Left ventricle myocardium inferior (tissue), 1 donor: Measurements from ENCODE around the gene SP3. TPM values are rescaled to one million over a fixed set of nuclear protein-coding genes. Genes with fewer than 3 reads are reported as not detected.

Source experiments
- DNase-seq: peaks from one replicate; pipeline ENCODE4 v3.0.0-alpha.2; 2020
- H3K27ac ChIP-seq: fragments of 200-600 bp; replicated peaks from 2 replicates; pipeline ENCODE4 v1.8.0; 2021
- H3K27me3 ChIP-seq: fragments of 200-600 bp; 2 replicates; pipeline ENCODE4 v1.8.0; 2021; ENCODE audit warnings: low read depth
- H3K36me3 ChIP-seq: fragments of 200-600 bp; 2 replicates; pipeline ENCODE4 v1.8.0; 2021
- H3K4me1 ChIP-seq: fragments of 200-600 bp; 2 replicates; pipeline ENCODE4 v1.8.0; 2021
- H3K4me3 ChIP-seq: fragments of 200-600 bp; 2 replicates; pipeline ENCODE4 v1.8.0; 2021; ENCODE audit warnings: mild to moderate bottlenecking, moderate library complexity
- H3K9me3 ChIP-seq: fragments of 200-600 bp; replicated peaks from 2 replicates; pipeline ENCODE4 v1.8.0; 2021
- intact Hi-C: fragments of 100-400 bp; cut with micrococcal nuclease; formaldehyde crosslinking; loops from one replicate; pipeline ENCODE4 v1.11.0; 2022
- total RNA-seq: library from RNA; stranded (reverse); fragmentation: NEBNext Ultra II Directional; extraction: Animal tissue kit (Norgen Biotek cat#: 25700); gene quantifications from one replicate; pipeline ENCODE4 v1.2.1, GENCODE V29; 2021
- TF ChIP-seq, protein P1 (sequence below): fragments of 200-600 bp; IDR thresholded peaks from 2 replicates; pipeline ENCODE4 v1.8.0; 2021; ENCODE audit warnings: antibody characterized with exemption, mild to moderate bottlenecking, borderline replicate concordance
- donor health status: DM: no; HTN: yes; CAD: no; lungs with severe emphysema.

SP3 gene
- total RNA-seq, 1 donor from 2014 or later: 32.1 TPM

- no peak for DNase-seq
- Histone ChIP-seq H3K36me3 (no peaks in the 10 kb centered on the region), H3K4me1 (peaks cover 8% of the 10 kb centered on the region), H3K27ac (no peak overlapping the region), H3K9me3 (no peaks in the 10 kb centered on the region), H3K4me3 (no peak overlapping the region), H3K27me3 (peaks cover 40% of the 10 kb centered on the region)
- intact Hi-C loops: no loop called here
- TF ChIP-seq, protein P1, sequence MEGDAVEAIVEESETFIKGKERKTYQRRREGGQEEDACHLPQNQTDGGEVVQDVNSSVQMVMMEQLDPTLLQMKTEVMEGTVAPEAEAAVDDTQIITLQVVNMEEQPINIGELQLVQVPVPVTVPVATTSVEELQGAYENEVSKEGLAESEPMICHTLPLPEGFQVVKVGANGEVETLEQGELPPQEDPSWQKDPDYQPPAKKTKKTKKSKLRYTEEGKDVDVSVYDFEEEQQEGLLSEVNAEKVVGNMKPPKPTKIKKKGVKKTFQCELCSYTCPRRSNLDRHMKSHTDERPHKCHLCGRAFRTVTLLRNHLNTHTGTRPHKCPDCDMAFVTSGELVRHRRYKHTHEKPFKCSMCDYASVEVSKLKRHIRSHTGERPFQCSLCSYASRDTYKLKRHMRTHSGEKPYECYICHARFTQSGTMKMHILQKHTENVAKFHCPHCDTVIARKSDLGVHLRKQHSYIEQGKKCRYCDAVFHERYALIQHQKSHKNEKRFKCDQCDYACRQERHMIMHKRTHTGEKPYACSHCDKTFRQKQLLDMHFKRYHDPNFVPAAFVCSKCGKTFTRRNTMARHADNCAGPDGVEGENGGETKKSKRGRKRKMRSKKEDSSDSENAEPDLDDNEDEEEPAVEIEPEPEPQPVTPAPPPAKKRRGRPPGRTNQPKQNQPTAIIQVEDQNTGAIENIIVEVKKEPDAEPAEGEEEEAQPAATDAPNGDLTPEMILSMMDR: no peak
These were observed 102.5 kb downstream of the SP3 start for GRCh38 chr2:173862612-173863217.

GRCh38 chr2:173860566-173860965 is 104.6 kb downstream of the SP3 start:
- intact Hi-C loops: no loop called here
- peaks cover 2% of the 10 kb centered on the region for H3K4me1 ChIP-seq
- H3K36me3 ChIP-seq: no peaks in the 10 kb centered on the region
- H3K27ac ChIP-seq: no peak overlapping the region
- DNase-seq: no peak
- H3K4me3 ChIP-seq: no peak overlapping the region
- no peaks in the 10 kb centered on the region for H3K9me3 ChIP-seq
- TF ChIP-seq, protein P1: no peak
- H3K27me3 ChIP-seq: peaks cover 28% of the 10 kb centered on the region

GRCh38 chr2:173860082-173860481 is 105.1 kb downstream of the SP3 start:
- TF ChIP-seq, protein P1: no peak
- H3K4me1 ChIP-seq: peaks cover 7% of the 10 kb centered on the region
- peaks cover 24% of the 10 kb centered on the region for H3K27me3 ChIP-seq
- intact Hi-C loops: no loop called here
- H3K27ac ChIP-seq: no peak overlapping the region
- DNase-seq: no peak
- no peaks in the 10 kb centered on the region for H3K36me3 ChIP-seq
- no peaks in the 10 kb centered on the region for H3K9me3 ChIP-seq
- H3K4me3 ChIP-seq: no peak overlapping the region

DNA sequence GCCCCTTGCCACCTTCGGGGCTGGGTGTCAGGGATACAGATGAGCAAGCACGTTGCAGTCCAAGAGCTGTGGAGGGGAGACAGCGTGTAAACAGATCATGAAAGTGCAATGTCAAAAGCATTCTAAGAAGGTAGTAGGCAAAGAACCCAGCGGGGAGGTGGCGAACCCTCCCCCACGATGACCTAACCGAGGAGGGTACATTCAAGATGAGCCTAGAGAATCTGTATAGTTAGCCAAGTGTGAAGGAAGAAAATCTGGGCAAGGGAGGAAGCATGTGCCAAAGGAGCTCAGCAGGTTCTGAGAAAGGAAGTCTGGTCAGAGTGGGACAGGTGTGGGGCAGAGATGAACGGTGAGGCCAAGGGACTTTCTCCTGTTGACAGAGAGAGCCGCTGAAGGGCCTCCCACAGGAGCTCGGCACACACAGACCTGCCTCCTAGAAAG is 106.9 kb downstream of the SP3 start:
- H3K36me3 ChIP-seq: no peaks in the 10 kb centered on the region
- no peak for DNase-seq
- no peak overlapping the region for H3K27ac ChIP-seq
- no peak overlapping the region for H3K4me3 ChIP-seq
- intact Hi-C loops: no loop called here
- TF ChIP-seq, protein P1: no peak
- H3K9me3 ChIP-seq: no peaks in the 10 kb centered on the region
- peaks cover 22% of the 10 kb centered on the region for H3K27me3 ChIP-seq
- H3K4me1 ChIP-seq: peaks cover 17% of the 10 kb centered on the region
